Subcutaneous adipose tissue (tissue), 4 donors: ENCODE measurements around the gene ITGAV. TPM values are rescaled to one million over a fixed set of nuclear protein-coding genes. Genes with fewer than 3 reads are reported as not detected.

ENCODE experiments used
- total RNA-seq, 4 donors: library from RNA; depleted of rRNA; stranded (reverse); fragments of >200 nt; gene quantifications; one replicate each; pipeline ENCODE4 v1.1.0, GENCODE V29; 2016
- TF ChIP-seq, protein P1 (sequence below): fragments of 450-650 bp; IDR thresholded peaks from one replicate; pipeline ENCODE4 v1.5.1; 2016; ENCODE audit warnings: low read depth, mild to moderate bottlenecking, control low read depth, antibody characterized with exemption, moderate library complexity

ITGAV gene
- total RNA-seq, 4 donors from 2014 or later = 90.8 to 130 (median 114) TPM

DNA sequence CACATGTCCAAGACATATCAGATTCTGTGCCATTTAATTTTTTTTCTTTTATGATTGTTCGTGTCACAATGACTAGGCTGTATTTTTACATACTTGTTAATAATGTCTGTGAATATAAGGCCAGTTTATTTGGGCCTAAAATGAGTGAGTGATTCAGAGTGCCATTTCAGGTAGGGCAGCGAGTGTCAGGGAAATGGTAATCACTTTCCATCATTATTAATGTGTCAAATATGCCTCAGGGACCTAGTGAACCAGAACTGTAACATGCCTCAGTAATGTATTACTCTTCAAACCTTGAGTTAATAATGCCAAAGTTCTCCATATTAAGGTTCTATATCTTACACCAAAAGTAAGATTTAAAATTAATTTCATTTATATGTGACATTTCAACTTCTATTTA, 112.6 kb downstream of the ITGAV start:
- TF ChIP-seq, protein P1, sequence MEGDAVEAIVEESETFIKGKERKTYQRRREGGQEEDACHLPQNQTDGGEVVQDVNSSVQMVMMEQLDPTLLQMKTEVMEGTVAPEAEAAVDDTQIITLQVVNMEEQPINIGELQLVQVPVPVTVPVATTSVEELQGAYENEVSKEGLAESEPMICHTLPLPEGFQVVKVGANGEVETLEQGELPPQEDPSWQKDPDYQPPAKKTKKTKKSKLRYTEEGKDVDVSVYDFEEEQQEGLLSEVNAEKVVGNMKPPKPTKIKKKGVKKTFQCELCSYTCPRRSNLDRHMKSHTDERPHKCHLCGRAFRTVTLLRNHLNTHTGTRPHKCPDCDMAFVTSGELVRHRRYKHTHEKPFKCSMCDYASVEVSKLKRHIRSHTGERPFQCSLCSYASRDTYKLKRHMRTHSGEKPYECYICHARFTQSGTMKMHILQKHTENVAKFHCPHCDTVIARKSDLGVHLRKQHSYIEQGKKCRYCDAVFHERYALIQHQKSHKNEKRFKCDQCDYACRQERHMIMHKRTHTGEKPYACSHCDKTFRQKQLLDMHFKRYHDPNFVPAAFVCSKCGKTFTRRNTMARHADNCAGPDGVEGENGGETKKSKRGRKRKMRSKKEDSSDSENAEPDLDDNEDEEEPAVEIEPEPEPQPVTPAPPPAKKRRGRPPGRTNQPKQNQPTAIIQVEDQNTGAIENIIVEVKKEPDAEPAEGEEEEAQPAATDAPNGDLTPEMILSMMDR = no peak

DNA sequence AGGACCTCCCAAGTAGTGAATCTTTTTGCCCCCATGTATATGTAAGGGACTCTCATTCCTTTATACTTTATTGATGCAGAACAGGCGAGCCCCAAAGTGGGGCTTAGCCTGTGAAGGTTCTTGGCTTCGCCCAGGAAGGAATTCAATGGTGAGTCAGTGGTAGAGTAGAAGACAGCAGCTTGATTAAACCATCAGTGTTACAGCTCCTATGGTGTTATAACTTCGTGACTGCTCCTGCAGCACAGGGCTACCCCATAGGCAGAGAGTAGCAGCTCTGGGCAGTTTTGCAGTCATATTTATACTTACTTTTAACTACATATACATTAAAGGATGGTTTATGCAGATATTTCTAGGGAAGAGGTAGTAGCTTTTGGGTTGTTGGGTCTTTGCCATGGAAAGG, 115.0 kb downstream of the ITGAV start:
- TF ChIP-seq, protein P1 = no peak

DNA sequence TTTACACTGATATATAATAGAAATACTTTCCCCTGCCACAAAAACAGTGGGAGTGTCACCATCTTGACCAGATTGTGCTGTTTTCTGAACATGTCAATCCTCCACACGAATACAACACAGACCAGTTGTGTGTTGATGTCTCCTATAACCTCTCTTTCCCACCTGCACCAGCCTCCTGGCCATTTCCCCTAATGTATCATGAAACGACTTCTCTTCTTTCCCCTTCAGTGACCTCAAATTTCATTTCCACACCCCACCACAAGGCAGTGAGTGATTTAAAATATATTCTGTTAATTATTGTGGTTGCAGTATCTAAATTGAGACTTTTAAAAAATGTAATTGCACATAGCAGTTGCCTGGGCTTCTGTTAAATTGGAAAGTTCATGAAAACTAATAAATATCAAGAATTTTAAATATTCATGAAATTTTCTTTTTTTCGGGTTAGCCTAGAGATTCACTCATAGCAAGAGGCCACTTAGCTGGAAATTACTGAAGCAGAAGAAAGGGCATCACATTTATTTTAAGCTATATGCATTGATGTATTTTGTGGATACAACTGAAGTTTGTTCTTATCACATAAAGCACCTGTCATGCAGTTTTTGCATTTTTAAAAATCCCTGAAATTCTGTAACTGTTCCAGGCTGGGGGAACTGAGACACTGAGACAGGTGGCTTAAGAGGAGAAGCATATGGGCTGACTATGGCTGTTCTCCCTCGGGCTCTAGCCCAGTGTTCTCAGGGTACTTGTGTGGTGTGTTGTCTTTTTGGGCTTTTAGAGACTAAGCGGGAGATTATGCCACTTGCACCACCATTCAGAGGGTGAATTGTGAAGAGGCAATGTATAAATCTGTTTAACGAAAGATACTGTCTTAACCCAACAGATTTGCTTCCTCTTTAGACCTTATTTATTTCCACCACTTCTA, 119.9 kb downstream of the ITGAV start:
- TF ChIP-seq, protein P1 = no peak

DNA sequence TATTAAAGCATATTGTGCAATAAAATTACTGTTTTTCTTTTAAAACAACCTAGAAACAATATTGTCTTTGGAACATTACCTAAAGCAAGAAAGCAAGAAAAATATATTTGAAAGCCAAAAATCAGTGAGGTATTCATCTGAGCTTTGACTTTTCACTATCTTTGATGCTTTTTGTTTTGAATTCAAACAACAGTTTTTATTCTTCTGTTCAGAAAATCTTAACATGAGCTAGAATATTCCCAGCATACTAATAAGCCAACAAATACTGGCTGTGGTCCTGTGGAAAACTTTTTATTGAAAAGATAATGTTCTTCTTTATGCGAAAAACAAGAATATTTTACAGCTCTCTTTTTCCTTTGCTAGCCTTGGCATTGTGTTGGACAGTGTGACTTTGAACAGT, 123.8 kb downstream of the ITGAV start:
- TF ChIP-seq, protein P1 = no peak

GRCh38 chr2:186714611-186715010, 124.8 kb downstream of the ITGAV start:
- TF ChIP-seq, protein P1 = no peak

DNA sequence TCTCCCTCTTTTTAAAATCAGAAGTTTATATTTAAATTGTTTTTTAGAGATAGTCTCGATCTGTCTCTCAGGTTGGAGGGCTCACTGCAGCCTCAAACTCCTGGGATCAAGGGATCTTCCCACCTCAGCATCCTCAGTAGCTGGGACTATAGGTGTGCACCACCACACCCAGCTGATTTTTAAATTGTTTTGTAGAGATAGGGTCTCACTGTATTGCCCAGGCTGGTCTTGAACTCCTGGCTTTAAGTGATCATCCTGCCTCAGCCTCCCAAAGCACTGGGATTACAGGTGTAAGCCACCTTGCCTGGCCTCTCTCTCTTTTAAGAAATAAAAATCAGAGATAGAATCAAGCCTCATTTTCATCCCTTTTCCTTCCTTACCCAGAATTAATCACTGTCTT, 126.1 kb downstream of the ITGAV start:
- TF ChIP-seq, protein P1 = no peak

DNA sequence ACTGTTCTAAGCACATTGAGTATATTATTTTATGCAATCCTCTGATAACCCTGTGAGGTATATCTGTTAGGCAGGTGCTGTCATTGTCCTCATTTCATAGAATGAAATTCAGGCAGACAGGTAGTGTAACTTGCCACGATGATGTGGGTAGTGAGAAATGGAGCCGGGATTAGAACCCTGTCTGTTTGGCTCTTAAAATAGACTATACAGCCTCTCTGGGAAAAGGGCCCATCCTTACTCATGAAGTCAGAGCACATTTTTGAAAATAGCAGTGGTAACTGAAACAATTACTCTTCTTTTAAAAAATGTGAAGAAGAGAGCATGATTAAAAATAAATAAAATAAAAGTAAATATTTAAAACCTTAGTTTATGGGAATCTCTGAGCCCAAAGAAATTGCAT, 127.0 kb downstream of the ITGAV start:
- TF ChIP-seq, protein P1 = no peak
